IgD-negative memory B cell (primary cell): ENCODE measurements around the gene WT1. TPM values are rescaled to one million over a fixed set of nuclear protein-coding genes. Genes with fewer than 3 reads are reported as not detected.

Experiments
- H3K27ac Mint-ChIP-seq, 3 donors: one replicate each; pipeline ENCODE4 v1.8.0; 2020 to 2022; ENCODE audit warnings: mild to moderate bottlenecking in 3 of 3, mixed read lengths in 3 of 3, moderate library complexity in 1 of 3
- H3K27me3 Mint-ChIP-seq: one replicate; pipeline ENCODE4 v1.8.0; 2021; ENCODE audit warnings: mixed read lengths
- H3K36me3 Mint-ChIP-seq: one replicate; pipeline ENCODE4 v1.8.0; 2020; ENCODE audit warnings: mild to moderate bottlenecking, mixed read lengths
- H3K4me1 Mint-ChIP-seq, 3 donors: one replicate each; pipeline ENCODE4 v1.8.0; 2020 to 2022; ENCODE audit warnings: mixed read lengths in 3 of 3, mild to moderate bottlenecking in 1 of 3
- H3K4me3 Mint-ChIP-seq, 4 donors: one replicate each; pipeline ENCODE4 v1.8.0; 2020 to 2022; ENCODE audit warnings: mild to moderate bottlenecking in 4 of 4, mixed read lengths in 4 of 4, moderate library complexity in 3 of 4
- H3K9me3 Mint-ChIP-seq, 3 donors: one replicate each; pipeline ENCODE4 v1.8.0; 2020 to 2021; ENCODE audit warnings: mixed read lengths in 3 of 3, mild to moderate bottlenecking in 1 of 3
- polyA plus RNA-seq: library from polyadenylated mRNA; unstranded; fragments of 300-500 nt; fragmentation: Illumina TruSeq; gene quantifications from one replicate; pipeline ENCODE4 v1.2.3, GENCODE V29; 2021

WT1 gene
- polyA plus RNA-seq, 1 donor from 2014 or later, result not detected

GRCh38 chr11:32392840-32393239, 42.5 kb downstream of the WT1 start:
- Mint-ChIP-seq H3K27me3 (peaks cover 13% of the 10 kb centered on the region), H3K36me3 (no peaks in the 10 kb centered on the region), H3K4me1 (peaks cover 0 to 3% (median 1%) of the 10 kb centered on the region in 3 donors), H3K4me3 (no peak overlapping the region), H3K9me3 (peaks cover 0 to 3% (median 0%) of the 10 kb centered on the region in 3 donors), H3K27ac (no peak overlapping the region)

- no peak overlapping the region for H3K27ac Mint-ChIP-seq
- peaks cover 0 to 3% (median 0%) of the 10 kb centered on the region in 3 donors for H3K9me3 Mint-ChIP-seq
- peaks cover 0 to 3% (median 1%) of the 10 kb centered on the region in 3 donors for H3K4me1 Mint-ChIP-seq
- H3K36me3 Mint-ChIP-seq, result no peaks in the 10 kb centered on the region
- H3K27me3 Mint-ChIP-seq, result peaks cover 13% of the 10 kb centered on the region
- no peak overlapping the region for H3K4me3 Mint-ChIP-seq
Measured at GRCh38 chr11:32391956-32392553, 43.3 kb downstream of the WT1 start.

GRCh38 chr11:32391479-32391878, 43.9 kb downstream of the WT1 start:
- Mint-ChIP-seq H3K27me3 (peaks cover 11% of the 10 kb centered on the region), H3K9me3 (peaks cover 0 to 3% (median 0%) of the 10 kb centered on the region in 3 donors), H3K36me3 (no peaks in the 10 kb centered on the region)

GRCh38 chr11:32390712-32391111, 44.6 kb downstream of the WT1 start:
- no peaks in the 10 kb centered on the region for H3K36me3 Mint-ChIP-seq
- peaks cover 5% of the 10 kb centered on the region for H3K27me3 Mint-ChIP-seq
- H3K9me3 Mint-ChIP-seq, result peaks cover 0 to 3% (median 0%) of the 10 kb centered on the region in 3 donors
- H3K27ac Mint-ChIP-seq, result no peak overlapping the region
- no peaks in the 10 kb centered on the region for H3K4me1 Mint-ChIP-seq
- no peak overlapping the region for H3K4me3 Mint-ChIP-seq

More at GRCh38 chr11:32391479-32391878, 43.9 kb downstream of the WT1 start:
- H3K27ac Mint-ChIP-seq, result no peak overlapping the region
- no peak overlapping the region for H3K4me3 Mint-ChIP-seq
- peaks cover 0 to 3% (median 1%) of the 10 kb centered on the region in 3 donors for H3K4me1 Mint-ChIP-seq

GRCh38 chr11:32388871-32389770, 46.2 kb downstream of the WT1 start:
- H3K4me3 Mint-ChIP-seq, result no peak overlapping the region
- H3K27me3 Mint-ChIP-seq, result peaks cover 6% of the 10 kb centered on the region
- peaks cover 0 to 3% (median 0%) of the 10 kb centered on the region in 3 donors for H3K9me3 Mint-ChIP-seq
- H3K36me3 Mint-ChIP-seq, result no peaks in the 10 kb centered on the region
- no peaks in the 10 kb centered on the region for H3K4me1 Mint-ChIP-seq
- H3K27ac Mint-ChIP-seq, result no peak overlapping the region

GRCh38 chr11:32388365-32388764, 47.0 kb downstream of the WT1 start:
- peaks cover 0 to 3% (median 0%) of the 10 kb centered on the region in 3 donors for H3K9me3 Mint-ChIP-seq
- no peaks in the 10 kb centered on the region for H3K4me1 Mint-ChIP-seq
- no peak overlapping the region for H3K4me3 Mint-ChIP-seq
- no peak overlapping the region for H3K27ac Mint-ChIP-seq
- H3K36me3 Mint-ChIP-seq, result no peaks in the 10 kb centered on the region
- H3K27me3 Mint-ChIP-seq, result peaks cover 4% of the 10 kb centered on the region

GRCh38 chr11:32387411-32387810, 47.9 kb downstream of the WT1 start:
- H3K36me3 Mint-ChIP-seq, result no peaks in the 10 kb centered on the region
- no peak overlapping the region for H3K27ac Mint-ChIP-seq
- peaks cover 4% of the 10 kb centered on the region for H3K27me3 Mint-ChIP-seq
- no peaks in the 10 kb centered on the region for H3K4me1 Mint-ChIP-seq
- no peak overlapping the region for H3K4me3 Mint-ChIP-seq
- H3K9me3 Mint-ChIP-seq, result peaks cover 0 to 3% (median 0%) of the 10 kb centered on the region in 3 donors

GRCh38 chr11:32386770-32387377, 48.5 kb downstream of the WT1 start:
- Mint-ChIP-seq H3K4me3 (no peak overlapping the region), H3K27ac (no peak overlapping the region), H3K9me3 (peaks cover 0 to 3% (median 0%) of the 10 kb centered on the region in 3 donors), H3K27me3 (peaks cover 4% of the 10 kb centered on the region), H3K4me1 (no peaks in the 10 kb centered on the region), H3K36me3 (no peaks in the 10 kb centered on the region)

- Mint-ChIP-seq H3K27ac (no peak overlapping the region), H3K4me1 (no peaks in the 10 kb centered on the region), H3K9me3 (peaks cover 0 to 3% (median 0%) of the 10 kb centered on the region in 3 donors), H3K4me3 (no peak overlapping the region), H3K27me3 (peaks cover 4% of the 10 kb centered on the region), H3K36me3 (no peaks in the 10 kb centered on the region)
Measured at GRCh38 chr11:32385998-32386397, 49.3 kb downstream of the WT1 start.

GRCh38 chr11:32382339-32383049, 52.8 kb downstream of the WT1 start:
- H3K27me3 Mint-ChIP-seq, result peaks cover 3% of the 10 kb centered on the region
- no peaks in the 10 kb centered on the region for H3K36me3 Mint-ChIP-seq
- no peak overlapping the region for H3K4me3 Mint-ChIP-seq
- peaks cover 0 to 2% (median 0%) of the 10 kb centered on the region in 3 donors for H3K9me3 Mint-ChIP-seq
- H3K4me1 Mint-ChIP-seq, result no peaks in the 10 kb centered on the region
- no peak overlapping the region for H3K27ac Mint-ChIP-seq

GRCh38 chr11:32381179-32381578, 54.2 kb downstream of the WT1 start:
- H3K27ac Mint-ChIP-seq, result no peak overlapping the region
- no peaks in the 10 kb centered on the region for H3K36me3 Mint-ChIP-seq
- no peak overlapping the region for H3K4me3 Mint-ChIP-seq
- H3K9me3 Mint-ChIP-seq, result peaks cover 0 to 2% (median 0%) of the 10 kb centered on the region in 3 donors
- no peaks in the 10 kb centered on the region for H3K4me1 Mint-ChIP-seq
- H3K27me3 Mint-ChIP-seq, result peaks cover 3% of the 10 kb centered on the region

GRCh38 chr11:32379719-32380118, 55.6 kb downstream of the WT1 start:
- H3K4me3 Mint-ChIP-seq, result no peak overlapping the region
- H3K9me3 Mint-ChIP-seq, result peaks cover 0 to 3% (median 0%) of the 10 kb centered on the region in 3 donors
- peaks cover 3% of the 10 kb centered on the region for H3K27me3 Mint-ChIP-seq
- H3K36me3 Mint-ChIP-seq, result no peaks in the 10 kb centered on the region
- no peak overlapping the region for H3K27ac Mint-ChIP-seq
- H3K4me1 Mint-ChIP-seq, result no peaks in the 10 kb centered on the region

GRCh38 chr11:32375826-32376225, 59.5 kb downstream of the WT1 start:
- H3K4me1 Mint-ChIP-seq, result no peaks in the 10 kb centered on the region
- H3K36me3 Mint-ChIP-seq, result no peaks in the 10 kb centered on the region
- no peak overlapping the region for H3K4me3 Mint-ChIP-seq
- H3K9me3 Mint-ChIP-seq, result peaks cover 0 to 5% (median 4%) of the 10 kb centered on the region in 3 donors
- H3K27ac Mint-ChIP-seq, result no peak overlapping the region
- H3K27me3 Mint-ChIP-seq, result no peaks in the 10 kb centered on the region

- Mint-ChIP-seq H3K36me3 (no peaks in the 10 kb centered on the region), H3K27me3 (no peaks in the 10 kb centered on the region), H3K4me3 (no peak overlapping the region), H3K9me3 (peaks cover 5 to 15% (median 6%) of the 10 kb centered on the region in 3 donors), H3K27ac (no peak overlapping the region), H3K4me1 (no peaks in the 10 kb centered on the region)
Measured at GRCh38 chr11:32374261-32374711, 61.1 kb downstream of the WT1 start.
